Subcutaneous abdominal adipose tissue (tissue), 5 donors: ENCODE data around the gene KIF4B.
"Not testable (repeated sequence)": the region's sequence is repeated elsewhere in the genome, so short reads cannot be mapped to it uniquely, and the experiment has no call there.

Experiments
- H3K27ac ChIP-seq: one replicate; pipeline ENCODE4 v1.7.0; 2013; ENCODE audit warnings: low read depth, mild to moderate bottlenecking, inconsistent platforms, low read length, moderate library complexity
- H3K27me3 ChIP-seq, 5 donors: one replicate each; pipeline ENCODE4 v1.7.0; 2013; ENCODE audit warnings: low read length in 5 of 5, inconsistent platforms in 1 of 5; ENCODE audit not compliant: control insufficient read depth in 5 of 5, insufficient read depth in 4 of 5
- H3K36me3 ChIP-seq, 5 donors: one replicate each; pipeline ENCODE4 v1.7.0; 2013; ENCODE audit warnings: low read length in 5 of 5; ENCODE audit not compliant: control insufficient read depth in 5 of 5, insufficient read depth in 5 of 5
- H3K4me1 ChIP-seq, 5 donors: one replicate each; pipeline ENCODE4 v1.7.0; 2013; ENCODE audit warnings: low read length in 5 of 5, mild to moderate bottlenecking in 3 of 5, moderate library complexity in 1 of 5; ENCODE audit not compliant: control insufficient read depth in 5 of 5, insufficient read depth in 5 of 5
- H3K4me3 ChIP-seq, 5 donors: one replicate each; pipeline ENCODE4 v1.7.0; 2013; ENCODE audit warnings: low read length in 5 of 5, low read depth in 1 of 5
- H3K9ac ChIP-seq, 5 donors: one replicate each; pipeline ENCODE4 v1.7.0; 2013; ENCODE audit warnings: low read length in 5 of 5, mild to moderate bottlenecking in 4 of 5, moderate library complexity in 3 of 5
- H3K9me3 ChIP-seq, 5 donors: one replicate each; pipeline ENCODE4 v1.7.0; 2013; ENCODE audit warnings: low read length in 5 of 5; ENCODE audit not compliant: control insufficient read depth in 5 of 5
- donor health status: healthy.
- donor health status: healthy.
- donor health status: healthy.
- donor health status: healthy.
- donor health status: healthy.

KIF4B gene

GRCh38 chr5:155024015-155024414 lies 10.5 kb downstream of the KIF4B start:
- Histone ChIP-seq H3K9me3 (peaks cover 0 to 15% (median 7%) of the 10 kb centered on the region in 5 donors), H3K4me1 (no peaks in the 10 kb centered on the region), H3K9ac (no peak overlapping the region), H3K27ac (no peak overlapping the region), H3K36me3 (no peaks in the 10 kb centered on the region), H3K4me3 (no peak overlapping the region), H3K27me3 (peaks cover 0 to 4% (median 0%) of the 10 kb centered on the region in 5 donors)

- Histone ChIP-seq H3K9ac (no peak overlapping the region), H3K27ac (no peak overlapping the region), H3K36me3 (no peaks in the 10 kb centered on the region), H3K9me3 (peaks cover 3 to 22% (median 8%) of the 10 kb centered on the region in 5 donors), H3K4me1 (no peaks in the 10 kb centered on the region), H3K27me3 (no peaks in the 10 kb centered on the region), H3K4me3 (no peak overlapping the region)
These were observed 12.3 kb downstream of the KIF4B start for GRCh38 chr5:155025895-155026294.

GRCh38 chr5:155027993-155028629 lies 14.6 kb downstream of the KIF4B start:
- Histone ChIP-seq H3K4me3 (no peak overlapping the region), H3K27me3 (no peaks in the 10 kb centered on the region), H3K9me3 (peaks cover 3 to 22% (median 8%) of the 10 kb centered on the region in 5 donors), H3K9ac (no peak overlapping the region), H3K27ac (no peak overlapping the region), H3K36me3 (no peaks in the 10 kb centered on the region), H3K4me1 (no peaks in the 10 kb centered on the region)

GRCh38 chr5:155029240-155029639 lies 15.7 kb downstream of the KIF4B start:
- Histone ChIP-seq H3K4me1 (no peaks in the 10 kb centered on the region), H3K9me3 (peaks cover 3 to 22% (median 8%) of the 10 kb centered on the region in 5 donors), H3K9ac (no peak overlapping the region), H3K36me3 (no peaks in the 10 kb centered on the region), H3K27me3 (no peaks in the 10 kb centered on the region), H3K4me3 (no peak overlapping the region), H3K27ac (no peak overlapping the region)

GRCh38 chr5:155034145-155034744 lies 20.7 kb downstream of the KIF4B start:
- H3K9me3 ChIP-seq, H3K27ac ChIP-seq, H3K4me3 ChIP-seq, H3K4me1 ChIP-seq, H3K27me3 ChIP-seq, H3K9ac ChIP-seq, H3K36me3 ChIP-seq: not testable (repeated sequence)

GRCh38 chr5:155035087-155035486 lies 21.5 kb downstream of the KIF4B start:
- not testable (repeated sequence) for H3K27ac ChIP-seq, H3K27me3 ChIP-seq, H3K4me1 ChIP-seq, H3K9me3 ChIP-seq, H3K9ac ChIP-seq, H3K4me3 ChIP-seq, H3K36me3 ChIP-seq

- Histone ChIP-seq H3K27me3 (no peaks in the 10 kb centered on the region), H3K9me3 (no peaks in the 10 kb centered on the region), H3K9ac (no peak overlapping the region), H3K4me3 (no peak overlapping the region), H3K27ac (no peak overlapping the region), H3K36me3 (no peaks in the 10 kb centered on the region), H3K4me1 (no peaks in the 10 kb centered on the region)
These were observed 27.6 kb downstream of the KIF4B start for GRCh38 chr5:155040984-155041653.

- Histone ChIP-seq H3K36me3 (no peaks in the 10 kb centered on the region), H3K4me1 (no peaks in the 10 kb centered on the region), H3K4me3 (no peak overlapping the region), H3K9ac (no peak overlapping the region), H3K27ac (no peak overlapping the region), H3K27me3 (peaks cover 0 to 4% (median 0%) of the 10 kb centered on the region in 5 donors), H3K9me3 (no peaks in the 10 kb centered on the region)
These were observed 31.0 kb downstream of the KIF4B start for GRCh38 chr5:155044591-155044990.

GRCh38 chr5:155046591-155046990 lies 33.0 kb downstream of the KIF4B start:
- Histone ChIP-seq H3K27me3 (peaks cover 0 to 4% (median 0%) of the 10 kb centered on the region in 5 donors), H3K36me3 (no peaks in the 10 kb centered on the region), H3K4me3 (no peak overlapping the region), H3K9me3 (no peaks in the 10 kb centered on the region), H3K9ac (no peak overlapping the region), H3K27ac (no peak overlapping the region), H3K4me1 (peaks cover 0 to 3% (median 0%) of the 10 kb centered on the region in 5 donors)

- no peaks in the 10 kb centered on the region for H3K9me3 ChIP-seq
- peaks cover 0 to 4% (median 0%) of the 10 kb centered on the region in 5 donors for H3K27me3 ChIP-seq
- no peak overlapping the region for H3K27ac ChIP-seq
- peaks cover 0 to 3% (median 0%) of the 10 kb centered on the region in 5 donors for H3K4me1 ChIP-seq
- no peak overlapping the region for H3K4me3 ChIP-seq
- no peaks in the 10 kb centered on the region for H3K36me3 ChIP-seq
- no peak overlapping the region for H3K9ac ChIP-seq
These were observed 34.3 kb downstream of the KIF4B start for GRCh38 chr5:155047818-155048217.
